Activated T-helper 1 cell treated with anti-CD3 and anti-CD28 coated beads, Interleukin-12 subunit alpha, Interleukin-12 subunit beta, Interleukin-2, Interleukin-4 antibody, amounts not matched to agents 30 ng/mL and 10 ng/mL and 1 ng/mL, durations not matched to agents 14 hours and 24 hours and 36 hours (primary cell): ENCODE results near the gene DCUN1D1. TPM values are rescaled to one million over a fixed set of nuclear protein-coding genes. Genes with fewer than 3 reads are reported as not detected.

Experiments used
- DNase-seq: peaks from one replicate; pipeline ENCODE4 v3.0.0; 2021; ENCODE audit warnings: low spot score
- H3K27ac Mint-ChIP-seq: one replicate; pipeline ENCODE4 v1.8.0; 2021; ENCODE audit warnings: mild to moderate bottlenecking, mixed read lengths
- H3K27me3 Mint-ChIP-seq: one replicate; pipeline ENCODE4 v1.8.0; 2022; ENCODE audit warnings: mild to moderate bottlenecking, moderate library complexity, mixed read lengths; ENCODE audit not compliant: insufficient read depth
- H3K36me3 Mint-ChIP-seq: one replicate; pipeline ENCODE4 v1.8.0; 2021; ENCODE audit warnings: low read depth, mixed read lengths
- H3K4me1 Mint-ChIP-seq: one replicate; pipeline ENCODE4 v1.8.0; 2021; ENCODE audit warnings: low read depth, mixed read lengths
- H3K4me3 Mint-ChIP-seq: one replicate; pipeline ENCODE4 v1.8.0; 2021; ENCODE audit warnings: mild to moderate bottlenecking, moderate library complexity, mixed read lengths
- H3K9me3 Mint-ChIP-seq: one replicate; pipeline ENCODE4 v1.8.0; 2021; ENCODE audit warnings: mixed read lengths
- intact Hi-C: fragments of 100-400 bp; cut with micrococcal nuclease; formaldehyde crosslinking; loops from one replicate; pipeline ENCODE4 v1.15.1; 2024
- total RNA-seq: library from RNA; stranded (reverse); gene quantifications from 2 replicates; pipeline ENCODE4 v1.2.3, GENCODE V29; 2022

Gene DCUN1D1
- total RNA-seq, 1 donor from 2014 or later = 63.2 TPM

DNA sequence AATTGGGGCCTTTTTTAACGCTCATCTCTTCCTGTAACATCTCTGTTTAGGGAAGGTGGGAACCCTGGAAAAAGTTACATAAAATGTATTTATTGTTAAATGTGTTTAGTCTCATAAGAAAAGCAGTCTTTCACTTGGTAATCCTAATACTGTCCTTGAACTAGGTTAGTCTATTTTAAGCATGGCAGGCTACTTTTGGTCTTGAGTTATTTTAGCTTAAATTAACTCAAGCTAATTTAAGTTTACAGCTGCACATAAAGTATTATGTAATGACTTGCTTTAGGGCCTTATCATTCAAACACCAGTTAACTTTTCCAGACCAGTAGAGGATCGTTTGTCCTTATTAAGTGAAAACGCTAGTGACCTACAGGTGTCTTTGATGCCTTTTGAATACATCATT, 63.2 kb downstream of the DCUN1D1 start:
- no peak overlapping the region for H3K4me3 Mint-ChIP-seq

DNA sequence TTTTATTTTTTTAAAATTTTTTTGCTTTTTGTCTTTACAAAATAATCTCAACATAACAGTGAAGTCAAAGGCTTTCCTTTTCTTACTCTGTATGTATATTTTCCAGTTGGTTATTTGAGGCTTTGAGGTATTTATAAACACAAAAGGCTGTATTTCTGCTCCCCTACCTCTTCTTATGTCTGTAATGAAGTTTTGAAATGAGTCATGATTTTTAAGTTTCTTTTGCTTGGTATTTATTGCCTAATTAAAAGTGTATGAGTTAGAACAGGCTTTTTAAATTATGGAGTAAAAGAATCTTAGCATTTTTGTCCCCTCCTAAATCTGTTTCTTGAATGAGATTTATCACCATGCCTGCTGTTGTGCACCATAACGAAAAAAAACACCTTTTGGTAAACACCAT, 66.0 kb downstream of the DCUN1D1 start:
- Mint-ChIP-seq H3K27me3 (no peaks in the 10 kb centered on the region), H3K36me3 (peaks cover 26% of the 10 kb centered on the region), H3K4me3 (no peak overlapping the region), H3K9me3 (no peaks in the 10 kb centered on the region), H3K27ac (no peak overlapping the region), H3K4me1 (peaks cover 48% of the 10 kb centered on the region)
- intact Hi-C loops = loop anchor here (2.0 kb wide), 1 partner anchor 52 kb away; no protein-coding TSS in a partner anchor
- no peak for DNase-seq

More for the DNA sequence above, 63.2 kb downstream of the DCUN1D1 start:
- Mint-ChIP-seq H3K27ac (no peak overlapping the region), H3K27me3 (no peaks in the 10 kb centered on the region), H3K36me3 (peaks cover 21% of the 10 kb centered on the region), H3K9me3 (no peaks in the 10 kb centered on the region), H3K4me1 (peaks cover 29% of the 10 kb centered on the region)
- no peak for DNase-seq
- intact Hi-C loops = no loop called here

DNA sequence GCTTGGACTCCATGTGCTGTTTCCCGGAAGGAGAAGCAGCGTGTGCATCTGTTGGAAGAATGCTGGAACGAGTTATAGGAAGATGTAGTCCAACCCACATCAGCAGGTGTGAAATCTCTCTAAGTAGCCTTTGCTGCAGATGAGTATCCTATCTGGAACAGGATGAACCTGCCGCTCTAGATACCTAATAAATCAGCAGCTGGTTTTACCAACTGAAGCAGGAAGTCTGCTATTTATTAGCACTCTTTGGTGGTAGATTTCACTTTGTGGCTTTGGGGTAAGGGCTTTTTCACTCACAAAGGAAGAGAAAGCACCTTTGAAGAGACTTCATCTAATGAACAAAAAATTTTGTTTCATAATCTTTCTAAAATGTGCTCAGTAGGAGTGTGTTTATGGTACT, 66.4 kb downstream of the DCUN1D1 start:
- Mint-ChIP-seq H3K27ac (peak overlapping the region; percentile 40), H3K27me3 (no peaks in the 10 kb centered on the region), H3K4me3 (no peak overlapping the region), H3K9me3 (no peaks in the 10 kb centered on the region), H3K36me3 (peaks cover 26% of the 10 kb centered on the region), H3K4me1 (peaks cover 48% of the 10 kb centered on the region)
- no peak for DNase-seq
- intact Hi-C loops = loop anchor here (2.0 kb wide), 1 partner anchor 53 kb away; no protein-coding TSS in a partner anchor

DNA sequence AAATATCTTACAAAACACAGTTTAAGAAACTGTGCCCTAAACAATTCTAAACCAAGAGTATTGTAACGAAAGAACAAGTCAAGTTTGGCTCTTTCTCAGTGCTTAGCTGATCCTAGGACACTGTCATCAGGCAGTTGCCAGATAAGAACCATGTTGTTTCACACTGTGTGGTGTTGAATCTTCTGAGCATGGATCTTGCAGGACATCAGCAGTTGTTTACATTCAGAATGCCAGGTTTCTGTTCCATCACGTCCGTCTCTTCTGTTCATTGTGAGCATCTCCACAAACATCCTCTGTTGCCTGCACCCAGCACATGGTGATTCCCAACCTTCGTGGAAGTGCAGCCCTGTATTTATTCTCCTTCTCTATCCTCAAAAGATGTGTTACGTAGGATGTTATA, 67.9 kb downstream of the DCUN1D1 start:
- no peak overlapping the region for H3K27ac Mint-ChIP-seq
- H3K27me3 Mint-ChIP-seq = no peaks in the 10 kb centered on the region
- DNase-seq = no peak
- H3K9me3 Mint-ChIP-seq = no peaks in the 10 kb centered on the region
- peaks cover 29% of the 10 kb centered on the region for H3K36me3 Mint-ChIP-seq
- peaks cover 48% of the 10 kb centered on the region for H3K4me1 Mint-ChIP-seq
- no peak overlapping the region for H3K4me3 Mint-ChIP-seq
- intact Hi-C loops = no loop called here

DNA sequence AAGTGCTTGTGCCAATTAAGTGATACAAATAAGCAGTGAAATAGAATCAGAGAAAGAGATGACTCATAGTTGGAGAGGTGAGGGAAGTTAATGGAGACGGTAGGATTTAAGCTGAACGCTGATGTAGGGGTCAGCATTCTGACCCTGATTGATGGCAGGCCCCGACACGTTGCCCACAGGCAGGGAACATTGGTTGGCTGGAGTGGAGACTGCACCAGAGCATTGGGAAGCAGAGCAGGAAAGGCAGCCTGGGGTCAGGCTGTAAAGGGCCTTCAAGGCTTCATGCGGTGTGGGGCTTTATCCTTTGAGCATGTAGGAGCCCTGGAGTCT, 68.6 kb downstream of the DCUN1D1 start:
- H3K27ac Mint-ChIP-seq = peak overlapping the region; percentile 66
- no peak overlapping the region for H3K4me3 Mint-ChIP-seq
- intact Hi-C loops = loop anchor here (2.0 kb wide), 1 partner anchor 187 kb away; the partner anchor contains the start of gene MCCC1
- peaks cover 48% of the 10 kb centered on the region for H3K4me1 Mint-ChIP-seq
- H3K27me3 Mint-ChIP-seq = no peaks in the 10 kb centered on the region
- H3K36me3 Mint-ChIP-seq = peaks cover 28% of the 10 kb centered on the region
- DNase-seq = no peak
- H3K9me3 Mint-ChIP-seq = no peaks in the 10 kb centered on the region

DNA sequence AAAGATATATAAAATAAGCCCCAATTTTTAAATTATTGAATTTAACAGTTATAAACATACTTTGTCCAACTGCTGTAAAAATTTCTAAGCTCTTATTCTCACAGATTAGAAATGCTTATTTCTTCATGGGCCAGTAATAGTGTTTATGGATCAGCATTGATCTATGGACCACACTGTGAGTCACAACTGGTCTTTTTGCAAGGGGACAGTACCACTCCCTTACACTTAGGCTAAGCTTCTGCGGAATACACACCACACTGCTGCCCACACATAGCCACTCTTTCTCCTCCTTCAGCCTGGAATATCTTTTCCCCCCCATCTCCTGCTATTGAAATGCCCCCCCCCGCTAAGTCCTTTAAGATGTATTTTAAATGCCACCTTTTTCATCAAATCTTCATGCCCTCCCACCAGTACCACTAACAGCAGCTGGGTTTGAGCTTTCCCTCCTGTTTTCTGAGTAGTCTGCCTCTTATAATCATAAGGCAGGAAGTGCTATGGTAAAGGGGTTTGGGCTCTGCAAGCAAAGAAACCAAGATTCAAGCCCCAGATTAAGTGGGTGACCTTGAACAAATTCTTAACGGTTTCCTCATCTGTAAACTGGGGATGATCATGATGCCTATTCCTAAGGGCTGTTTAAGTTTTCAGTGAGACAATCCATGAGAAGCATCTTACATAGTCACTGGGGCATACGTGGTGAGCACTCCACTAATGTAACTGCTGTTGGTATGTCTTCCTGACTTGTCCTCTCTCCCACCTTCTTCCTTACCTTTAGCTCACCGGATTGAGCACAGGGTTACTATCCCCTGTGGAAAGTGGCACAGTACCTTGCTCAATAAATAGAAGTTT, 69.2 kb downstream of the DCUN1D1 start:
- DNase-seq = no peak
- H3K4me3 Mint-ChIP-seq = no peak overlapping the region
- intact Hi-C loops = loop anchor here (2.0 kb wide), 1 partner anchor 188 kb away; the partner anchor contains the start of gene MCCC1
- no peaks in the 10 kb centered on the region for H3K27me3 Mint-ChIP-seq
- H3K27ac Mint-ChIP-seq = peak overlapping the region; percentile 66
- H3K4me1 Mint-ChIP-seq = peaks cover 48% of the 10 kb centered on the region
- no peaks in the 10 kb centered on the region for H3K9me3 Mint-ChIP-seq
- H3K36me3 Mint-ChIP-seq = peaks cover 28% of the 10 kb centered on the region

DNA sequence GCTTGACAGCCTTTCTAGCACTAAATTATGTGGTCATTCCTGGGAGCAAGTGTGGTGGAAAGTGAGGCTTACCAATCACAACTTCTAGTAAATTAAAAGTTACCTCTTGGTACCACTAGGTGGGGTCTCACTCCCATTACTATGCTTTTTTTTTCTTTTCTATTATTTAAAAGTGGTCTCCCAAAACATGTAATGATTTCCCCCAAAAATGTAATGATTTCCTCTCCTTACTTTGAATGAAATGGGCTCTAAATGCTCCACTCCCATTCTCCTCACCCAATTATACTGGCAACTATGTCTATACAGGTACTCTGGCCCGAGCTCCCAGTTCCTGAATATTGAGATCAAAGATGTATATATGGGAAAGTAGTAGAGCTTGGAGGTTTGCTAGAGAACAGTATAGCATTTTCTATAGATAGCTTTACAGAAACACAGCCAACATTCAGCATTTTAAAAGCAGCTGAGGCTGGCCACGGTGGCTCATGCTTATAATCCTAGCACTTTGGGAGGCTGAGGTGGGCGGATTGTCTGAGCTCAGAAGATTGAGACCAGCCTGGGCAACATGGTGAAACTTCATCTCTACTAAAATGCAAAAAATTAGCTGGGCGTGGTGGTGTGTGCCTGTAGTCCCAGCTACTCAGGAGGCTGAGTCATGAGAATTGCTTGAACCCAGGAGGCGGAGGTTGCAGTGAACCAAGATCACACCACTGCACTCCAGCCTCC, 70.9 kb downstream of the DCUN1D1 start:
- Mint-ChIP-seq H3K27ac (no peak overlapping the region), H3K36me3 (peaks cover 30% of the 10 kb centered on the region), H3K9me3 (no peaks in the 10 kb centered on the region), H3K4me3 (no peak overlapping the region), H3K4me1 (peaks cover 43% of the 10 kb centered on the region), H3K27me3 (no peaks in the 10 kb centered on the region)
- intact Hi-C loops = loop anchor here (2.0 to 10.0 kb wide), 3 partner anchors 189 to 478 kb away; partner anchors contain the start of gene MCCC1
- DNase-seq = no peak

DNA sequence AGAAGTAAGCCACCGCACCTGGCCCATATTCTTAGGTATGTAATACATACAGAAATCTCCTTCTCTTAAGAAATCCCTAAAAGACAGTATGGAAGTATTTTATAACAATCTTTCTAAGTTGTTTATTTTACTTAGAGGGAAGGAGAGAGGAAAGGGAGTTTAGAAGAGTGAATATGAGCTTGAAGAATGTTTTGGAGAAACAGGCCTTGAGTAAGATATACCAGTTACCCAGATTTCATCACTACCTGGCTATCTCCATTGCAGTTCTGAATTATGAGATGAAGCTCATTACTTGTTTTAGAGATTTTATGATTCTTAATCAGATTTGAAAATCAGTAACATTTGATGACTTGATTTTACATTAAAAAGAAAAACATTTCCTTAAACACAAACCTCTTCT, 71.9 kb downstream of the DCUN1D1 start:
- no peak overlapping the region for H3K4me3 Mint-ChIP-seq
- intact Hi-C loops = loop anchor here (5.0 to 10.0 kb wide), 2 partner anchors 194 to 479 kb away; no protein-coding TSS in a partner anchor

DNA sequence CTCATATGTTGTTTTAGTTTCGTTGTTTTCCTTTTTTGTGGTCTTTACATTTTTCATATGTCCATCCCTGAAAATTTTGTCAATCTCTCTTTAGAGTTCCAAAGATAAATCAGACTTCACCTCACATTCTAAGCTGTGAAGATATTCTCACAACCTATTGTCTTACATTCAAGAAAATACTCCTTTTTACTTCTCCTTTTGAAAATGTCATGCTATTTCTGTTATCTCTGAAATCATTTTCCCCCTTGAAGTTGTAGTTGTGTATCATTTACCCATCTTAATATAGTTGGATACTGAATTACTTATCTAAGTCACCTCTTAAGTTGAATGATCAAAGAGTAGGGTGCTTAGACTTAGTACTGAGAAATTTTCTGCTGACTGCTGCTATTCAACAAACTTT, 74.3 kb downstream of the DCUN1D1 start:
- DNase-seq = no peak
- no peak overlapping the region for H3K4me3 Mint-ChIP-seq
- no peaks in the 10 kb centered on the region for H3K27me3 Mint-ChIP-seq
- no peaks in the 10 kb centered on the region for H3K9me3 Mint-ChIP-seq
- H3K27ac Mint-ChIP-seq = no peak overlapping the region
- peaks cover 22% of the 10 kb centered on the region for H3K36me3 Mint-ChIP-seq
- peaks cover 8% of the 10 kb centered on the region for H3K4me1 Mint-ChIP-seq
- intact Hi-C loops = loop anchor here (5.0 to 10.0 kb wide), 2 partner anchors 191 to 481 kb away; no protein-coding TSS in a partner anchor

More for the DNA sequence above, 71.9 kb downstream of the DCUN1D1 start:
- Mint-ChIP-seq H3K36me3 (peaks cover 27% of the 10 kb centered on the region), H3K9me3 (no peaks in the 10 kb centered on the region), H3K4me1 (peaks cover 32% of the 10 kb centered on the region), H3K27me3 (no peaks in the 10 kb centered on the region), H3K27ac (no peak overlapping the region)
- no peak for DNase-seq

DNA sequence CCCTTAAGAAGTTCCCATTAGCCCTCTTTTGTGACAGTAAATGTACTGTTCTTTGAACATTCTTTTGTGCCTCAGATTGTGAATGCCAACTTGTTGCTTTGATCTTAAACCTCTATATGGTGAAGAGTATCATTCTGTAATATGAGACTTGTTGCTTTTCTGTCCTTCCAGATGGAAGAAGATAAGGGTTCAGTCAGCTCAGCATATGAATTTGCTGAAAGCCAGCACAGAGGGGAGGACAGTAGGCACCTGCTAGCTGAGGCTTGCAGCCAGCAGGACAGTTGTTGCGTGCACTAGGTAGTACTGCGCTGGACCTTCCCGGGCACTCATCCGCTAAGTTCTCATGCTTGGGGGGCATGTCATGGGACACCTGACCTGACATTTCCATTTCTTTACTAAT, 74.7 kb downstream of the DCUN1D1 start:
- no peak overlapping the region for H3K4me3 Mint-ChIP-seq
- H3K9me3 Mint-ChIP-seq = no peaks in the 10 kb centered on the region
- intact Hi-C loops = loop anchor here (5.0 to 10.0 kb wide), 2 partner anchors 191 to 482 kb away; no protein-coding TSS in a partner anchor
- H3K27me3 Mint-ChIP-seq = no peaks in the 10 kb centered on the region
- DNase-seq = no peak
- H3K27ac Mint-ChIP-seq = no peak overlapping the region
- peaks cover 5% of the 10 kb centered on the region for H3K4me1 Mint-ChIP-seq
- peaks cover 22% of the 10 kb centered on the region for H3K36me3 Mint-ChIP-seq

DNA sequence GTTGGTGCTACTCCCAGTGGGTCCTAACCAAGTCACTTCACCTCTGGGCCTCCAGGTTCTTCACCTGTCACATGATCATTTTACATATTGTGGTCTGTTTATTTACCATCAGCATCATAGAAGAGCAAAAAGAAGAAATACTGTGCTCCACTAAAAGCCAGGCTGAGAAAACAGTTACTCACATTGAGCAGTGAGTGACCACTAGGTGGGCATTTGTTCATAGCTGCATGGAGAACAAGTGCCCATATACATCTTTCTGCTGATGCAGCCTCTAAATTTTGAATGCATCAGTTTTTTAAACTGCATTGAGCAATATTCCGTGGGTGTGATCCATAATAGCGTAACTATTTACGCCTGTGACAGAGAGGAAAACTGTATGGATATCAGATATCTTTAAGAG, 76.2 kb downstream of the DCUN1D1 start:
- Mint-ChIP-seq H3K4me1 (no peaks in the 10 kb centered on the region), H3K36me3 (peaks cover 28% of the 10 kb centered on the region), H3K9me3 (no peaks in the 10 kb centered on the region), H3K4me3 (no peak overlapping the region), H3K27ac (no peak overlapping the region), H3K27me3 (no peaks in the 10 kb centered on the region)
- intact Hi-C loops = loop anchor here (10.0 kb wide), 1 partner anchor 189 kb away; no protein-coding TSS in a partner anchor
- no peak for DNase-seq

DNA sequence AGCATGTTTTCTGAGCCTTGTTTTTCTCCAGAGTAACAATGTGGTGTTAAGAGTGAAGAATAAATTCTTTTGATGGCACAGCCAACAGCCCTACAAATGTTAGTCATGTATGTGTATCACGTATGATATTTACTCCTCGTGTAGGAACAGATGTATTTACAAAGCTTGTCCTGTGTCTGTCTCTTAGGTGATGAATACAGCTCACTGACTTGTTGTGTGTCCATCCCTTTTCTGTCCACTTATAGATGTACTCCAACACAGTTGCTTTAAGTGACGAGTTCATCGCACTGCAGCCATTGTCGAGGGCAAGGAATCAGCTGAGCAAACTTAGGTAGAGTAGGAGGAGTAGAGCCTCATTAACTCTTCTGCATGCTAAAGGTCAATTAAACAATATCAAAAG, 78.1 kb downstream of the DCUN1D1 start:
- DNase-seq = no peak
- Mint-ChIP-seq H3K9me3 (no peaks in the 10 kb centered on the region), H3K36me3 (peaks cover 25% of the 10 kb centered on the region), H3K4me3 (no peak overlapping the region), H3K27ac (no peak overlapping the region), H3K4me1 (no peaks in the 10 kb centered on the region), H3K27me3 (no peaks in the 10 kb centered on the region)
- intact Hi-C loops = loop anchor here (10.0 kb wide), 1 partner anchor 187 kb away; no protein-coding TSS in a partner anchor

DNA sequence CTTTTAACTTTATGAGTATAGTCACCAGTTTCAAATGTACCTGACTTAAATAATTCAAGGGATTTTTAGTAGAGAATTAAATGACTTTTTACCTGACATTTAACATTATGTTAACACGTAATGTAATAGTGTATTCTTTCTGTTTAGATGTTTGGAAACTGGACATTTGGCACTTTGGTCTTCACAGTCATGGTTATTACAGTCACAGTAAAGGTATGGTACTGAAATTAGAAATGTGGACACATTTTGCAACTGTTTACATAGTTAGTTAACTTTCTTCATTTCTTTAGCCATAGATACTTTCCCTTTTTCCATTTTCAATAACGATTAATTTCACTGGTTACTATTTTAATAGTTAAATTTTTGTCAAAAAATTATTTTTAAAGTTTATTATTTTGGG, 83.8 kb downstream of the DCUN1D1 start:
- peaks cover 36% of the 10 kb centered on the region for H3K36me3 Mint-ChIP-seq
- DNase-seq = no peak
- H3K4me1 Mint-ChIP-seq = no peaks in the 10 kb centered on the region
- H3K9me3 Mint-ChIP-seq = no peaks in the 10 kb centered on the region
- no peak overlapping the region for H3K4me3 Mint-ChIP-seq
- H3K27me3 Mint-ChIP-seq = no peaks in the 10 kb centered on the region
- intact Hi-C loops = no loop called here
- no peak overlapping the region for H3K27ac Mint-ChIP-seq
